Measurements from ENCODE around the gene JAKMIP3. TPM values are rescaled to one million over a fixed set of nuclear protein-coding genes. Genes with fewer than 3 reads are reported as not detected.

The JAKMIP3 gene
- total and polyA plus RNA-seq, 2 donors (not counting 1 experiment from before 2014, with no cell fraction given) = 0.17 to 0.21 TPM

DNA sequence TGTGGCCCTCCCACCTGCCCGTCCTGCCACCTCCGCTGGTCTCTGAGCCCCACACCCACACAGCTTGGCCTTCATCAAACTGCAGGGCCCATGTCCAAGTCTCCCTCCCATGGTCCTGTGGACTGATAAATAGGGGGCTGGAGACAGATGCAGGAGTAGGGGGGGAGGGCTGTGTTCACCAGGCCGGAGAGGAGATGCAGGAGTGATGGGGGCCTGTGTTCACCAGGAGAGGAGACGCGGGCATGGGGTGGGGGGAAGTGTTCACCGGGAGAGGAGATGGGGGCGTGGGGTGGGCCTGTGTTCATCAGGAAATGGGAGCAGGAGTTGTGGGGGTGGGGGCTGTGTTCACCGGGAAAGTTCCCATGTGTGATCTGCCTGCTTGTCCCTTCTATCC lies 37.0 kb downstream of the JAKMIP3 start:
- Histone ChIP-seq H3K9ac (ENCODE audit: low read length) (no peak overlapping the region), H3K4me1 (ENCODE audit: control insufficient read depth in 2 of 2, insufficient read depth in 2 of 2, low read length in 2 of 2) (no peaks in the 10 kb centered on the region), H4K20me1 (ENCODE audit: control insufficient read depth, insufficient read depth, low read length, poor library complexity, severe bottlenecking) (no peaks in the 10 kb centered on the region), H3K79me2 (ENCODE audit: control insufficient read depth, insufficient read depth, low read length) (no peaks in the 10 kb centered on the region), H3K9me3 (ENCODE audit: control extremely low read depth in 1 of 3, control insufficient read depth in 2 of 3, insufficient read depth in 1 of 3, low read length in 2 of 3) (peaks cover 0 to 9% (median 0%) of the 10 kb centered on the region in 3 donors), H3K4me3 (ENCODE audit: control extremely low read depth in 1 of 5, extremely low read depth in 1 of 5, insufficient read depth in 1 of 5, low read depth in 2 of 5, low read length in 4 of 5) (no peak overlapping the region), H3K27me3 (replicated peaks in 1 of 4; ENCODE audit: control extremely low read depth in 1 of 4, control insufficient read depth in 3 of 4, insufficient read depth in 4 of 4, low read length in 3 of 4) (peaks cover 0 to 5% (median 0%) of the 10 kb centered on the region in 4 experiments), H3K27ac (ENCODE audit: low read length in 2 of 2) (no peak overlapping the region), H2AFZ (ENCODE audit: insufficient read depth, low read depth, low read length, poor library complexity, severe bottlenecking) (no peak overlapping the region), H3K4me2 (replicated peaks; ENCODE audit: low read depth, low read length, poor library complexity, severe bottlenecking) (no peak overlapping the region), H3K36me3 (replicated peaks in 1 of 2; ENCODE audit: control extremely low read depth in 1 of 2, control insufficient read depth in 1 of 2, extremely low read depth in 1 of 2, insufficient read depth in 2 of 2, low read length in 1 of 2) (no peaks in the 10 kb centered on the region)
- ATAC-seq (ENCODE audit: low read depth) (no peak), DNase-seq (no peak)
- Mint-ChIP-seq H3K27ac (no peak overlapping the region), H3K4me3 (no peak overlapping the region), H3K4me1 (no peaks in the 10 kb centered on the region), H3K27me3 (peaks cover 14% of the 10 kb centered on the region), H3K9me3 (ENCODE audit: insufficient read depth) (no peaks in the 10 kb centered on the region)
- TF ChIP-seq CTCF (IDR thresholded peaks at IDR 0.05) (no peak), EZH2 (IDR thresholded peaks at IDR 0.05; ENCODE audit: borderline replicate concordance, insufficient read depth, low read depth, low read length, poor library complexity, severe bottlenecking) (no peak)
- ChIA-PET POLR2A (no interaction called here), CTCF (no interaction called here)
- intact Hi-C loops (cut with micrococcal nuclease) = no loop called here
- 83% methylated on average over 5 of the region's 8 CpGs for WGBS (ENCODE audit: insufficient coverage)

GRCh38 chr10:132103116-132103910 lies 37.6 kb downstream of the JAKMIP3 start:
- CTCF ChIA-PET = no interaction called here
- H3K27me3 Mint-ChIP-seq = peaks cover 14% of the 10 kb centered on the region
- no peak overlapping the region for H3K4me3 Mint-ChIP-seq
- no peak overlapping the region for H3K27ac Mint-ChIP-seq
- POLR2A ChIA-PET = no interaction called here
- H3K9ac ChIP-seq (ENCODE audit: low read length) = no peak overlapping the region
- ATAC-seq (ENCODE audit: low read depth) (no peak), DNase-seq (no peak)
- peaks cover 0 to 5% (median 0%) of the 10 kb centered on the region in 4 experiments for H3K27me3 ChIP-seq (replicated peaks in 1 of 4; ENCODE audit: control extremely low read depth in 1 of 4, control insufficient read depth in 3 of 4, insufficient read depth in 4 of 4, low read length in 3 of 4)
- H3K4me1 ChIP-seq (ENCODE audit: control insufficient read depth in 2 of 2, insufficient read depth in 2 of 2, low read length in 2 of 2) = no peaks in the 10 kb centered on the region
- H3K36me3 ChIP-seq (replicated peaks in 1 of 2; ENCODE audit: control extremely low read depth in 1 of 2, control insufficient read depth in 1 of 2, extremely low read depth in 1 of 2, insufficient read depth in 2 of 2, low read length in 1 of 2) = no peaks in the 10 kb centered on the region
- H3K4me2 ChIP-seq (replicated peaks; ENCODE audit: low read depth, low read length, poor library complexity, severe bottlenecking) = no peak overlapping the region
- H4K20me1 ChIP-seq (ENCODE audit: control insufficient read depth, insufficient read depth, low read length, poor library complexity, severe bottlenecking) = no peaks in the 10 kb centered on the region
- TF ChIP-seq EZH2 (IDR thresholded peaks at IDR 0.05; ENCODE audit: borderline replicate concordance, insufficient read depth, low read depth, low read length, poor library complexity, severe bottlenecking) (no peak), CTCF (IDR thresholded peaks at IDR 0.05) (no peak)
- intact Hi-C loops (cut with micrococcal nuclease) = no loop called here
- no peak overlapping the region for H2AFZ ChIP-seq (ENCODE audit: insufficient read depth, low read depth, low read length, poor library complexity, severe bottlenecking)
- H3K4me3 ChIP-seq (ENCODE audit: control extremely low read depth in 1 of 5, extremely low read depth in 1 of 5, insufficient read depth in 1 of 5, low read depth in 2 of 5, low read length in 4 of 5) = no peak overlapping the region
- 75% methylated on average over 7 of the region's 7 CpGs for WGBS (ENCODE audit: insufficient coverage)
- no peaks in the 10 kb centered on the region for H3K9me3 Mint-ChIP-seq (ENCODE audit: insufficient read depth)
- H3K4me1 Mint-ChIP-seq = no peaks in the 10 kb centered on the region
- no peaks in the 10 kb centered on the region for H3K79me2 ChIP-seq (ENCODE audit: control insufficient read depth, insufficient read depth, low read length)
- H3K9me3 ChIP-seq (ENCODE audit: control extremely low read depth in 1 of 3, control insufficient read depth in 2 of 3, insufficient read depth in 1 of 3, low read length in 2 of 3) = peaks cover 0 to 9% (median 0%) of the 10 kb centered on the region in 3 donors
- no peak overlapping the region for H3K27ac ChIP-seq (ENCODE audit: low read length in 2 of 2)
